Astrocyte (in vitro differentiated cells and primary cell): ENCODE data around the gene SPIRE2. TPM values are rescaled to one million over a fixed set of nuclear protein-coding genes. Genes with fewer than 3 reads are reported as not detected.
A peak's percentile ranks its signal among the peaks of the same experiment; 100 is the strongest.

Experiments
- DNase-seq: peaks from one replicate; pipeline ENCODE4 v3.0.0-alpha.2; 2010; ENCODE audit warnings: low read depth
- FAIRE-seq: peaks from 2 replicates; lab custom pipeline; 2011; peaks lifted over from hg19 to GRCh38; lab: Jason Lieb, UNC
- H2AFZ ChIP-seq: 2 replicates; pipeline ENCODE4 v1.6.0; 2012; ENCODE audit warnings: low read depth, low read length, inconsistent platforms
- H3K27ac ChIP-seq: 2 replicates; pipeline ENCODE4 v1.5.1; 2011; ENCODE audit warnings: low read depth, low read length, inconsistent platforms
- H3K27me3 ChIP-seq: 2 replicates; pipeline ENCODE4 v1.6.0; 2011; ENCODE audit warnings: low read length, inconsistent platforms; ENCODE audit not compliant: insufficient read depth
- H3K36me3 ChIP-seq: 2 replicates; pipeline ENCODE4 v1.5.1; 2011; ENCODE audit warnings: low read length, inconsistent platforms; ENCODE audit not compliant: insufficient read depth
- H3K4me1 ChIP-seq: 2 replicates; pipeline ENCODE4 v1.5.1; 2011; ENCODE audit warnings: low read length, inconsistent platforms; ENCODE audit not compliant: insufficient read depth
- H3K4me2 ChIP-seq: 2 replicates; pipeline ENCODE4 v1.6.0; 2012; ENCODE audit warnings: low read length, inconsistent platforms
- H3K4me3 ChIP-seq: 2 replicates; pipeline ENCODE4 v1.5.1; 2011; ENCODE audit warnings: low read depth, mild to moderate bottlenecking, low read length, inconsistent platforms; ENCODE audit not compliant: insufficient read depth
- H3K79me2 ChIP-seq: 2 replicates; pipeline ENCODE4 v1.6.0; 2012; ENCODE audit warnings: mild to moderate bottlenecking, low read length, inconsistent platforms; ENCODE audit not compliant: insufficient read depth
- H3K9ac ChIP-seq: 2 replicates; pipeline ENCODE4 v1.6.0; 2012; ENCODE audit warnings: mild to moderate bottlenecking, low read length, inconsistent platforms
- H3K9me3 ChIP-seq: 2 replicates; pipeline ENCODE4 v1.5.1; 2012; ENCODE audit warnings: low read depth, mild to moderate bottlenecking, low read length, inconsistent platforms; ENCODE audit not compliant: insufficient read depth
- H4K20me1 ChIP-seq: 2 replicates; pipeline ENCODE4 v1.6.0; 2012; ENCODE audit warnings: low read length, inconsistent platforms; ENCODE audit not compliant: insufficient read depth
- H3K27ac Mint-ChIP-seq: one replicate; pipeline ENCODE4 v1.8.0; 2021; ENCODE audit warnings: mild to moderate bottlenecking, mixed read lengths; ENCODE audit not compliant: unreplicated experiment
- H3K27me3 Mint-ChIP-seq: one replicate; pipeline ENCODE4 v1.8.0; 2021; ENCODE audit warnings: low read depth, mixed read lengths; ENCODE audit not compliant: unreplicated experiment
- H3K36me3 Mint-ChIP-seq: one replicate; pipeline ENCODE4 v1.8.0; 2021; ENCODE audit warnings: low read depth, mixed read lengths; ENCODE audit not compliant: unreplicated experiment
- H3K4me1 Mint-ChIP-seq: one replicate; pipeline ENCODE4 v1.8.0; 2021; ENCODE audit warnings: low read depth, mixed read lengths; ENCODE audit not compliant: unreplicated experiment
- H3K4me3 Mint-ChIP-seq: one replicate; pipeline ENCODE4 v1.8.0; 2021; ENCODE audit warnings: mild to moderate bottlenecking, moderate library complexity, mixed read lengths; ENCODE audit not compliant: unreplicated experiment
- H3K9me3 Mint-ChIP-seq: one replicate; pipeline ENCODE4 v1.8.0; 2021; ENCODE audit warnings: mild to moderate bottlenecking, mixed read lengths; ENCODE audit not compliant: unreplicated experiment
- CTCF ChIP-seq: IDR thresholded peaks from 2 replicates; pipeline ENCODE4 v1.5.1; 2011; ENCODE audit warnings: low read depth, mild to moderate bottlenecking, inconsistent platforms, low read length, moderate library complexity; ENCODE audit not compliant: insufficient read depth
- EZH2 ChIP-seq: IDR thresholded peaks from 2 replicates; pipeline ENCODE4 v1.6.1; 2012; ENCODE audit warnings: mild to moderate bottlenecking, low read length, inconsistent platforms; ENCODE audit not compliant: insufficient read depth
- total RNA-seq: library from RNA; stranded (reverse); gene quantifications from 2 replicates; pipeline ENCODE4 v1.2.1, GENCODE V29; 2021

The SPIRE2 gene
- total RNA-seq, 1 donor from 2014 or later = 3.2 TPM

DNA sequence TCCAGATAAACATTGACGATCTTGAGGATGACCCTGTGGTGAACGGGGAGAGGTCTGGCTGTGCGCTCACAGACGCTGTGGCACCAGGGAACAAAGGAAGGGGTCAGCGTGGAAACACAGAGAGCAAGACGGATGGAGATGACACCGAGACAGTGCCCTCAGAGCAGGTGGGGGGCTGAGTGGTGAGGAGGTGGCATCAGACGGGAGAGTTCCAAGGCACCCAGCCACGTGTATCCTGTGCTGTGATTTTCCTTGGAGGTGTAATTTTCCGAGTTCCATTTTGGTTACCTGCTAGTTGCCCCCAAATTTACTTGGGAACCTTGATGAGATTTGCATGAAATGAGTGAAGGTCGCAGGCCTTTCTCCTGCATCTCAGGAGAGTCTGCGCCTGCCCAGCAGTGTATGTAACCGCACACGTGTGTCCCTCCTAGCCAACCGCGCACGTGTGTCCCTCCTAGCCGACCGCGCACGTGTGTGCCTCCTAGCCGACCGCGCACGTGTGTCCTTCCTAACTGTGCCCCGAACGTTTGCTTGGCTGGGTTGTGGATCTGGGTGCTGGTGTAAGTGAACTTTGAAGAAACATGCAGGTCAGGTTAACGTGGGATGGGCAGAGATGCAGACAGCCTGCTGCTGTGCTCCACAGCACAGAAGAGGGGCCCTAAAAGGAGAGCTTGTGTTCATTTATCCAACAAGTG is 55.2 kb downstream of the SPIRE2 start:
- Histone ChIP-seq H2AFZ (no peak overlapping the region), H4K20me1 (peaks cover 76% of the 10 kb centered on the region), H3K36me3 (peaks cover 50% of the 10 kb centered on the region), H3K9me3 (no peaks in the 10 kb centered on the region), H3K4me3 (no peak overlapping the region), H3K4me1 (no peaks in the 10 kb centered on the region), H3K79me2 (peaks cover 58% of the 10 kb centered on the region), H3K27me3 (no peaks in the 10 kb centered on the region), H3K9ac (no peak overlapping the region), H3K27ac (no peak overlapping the region), H3K4me2 (no peak overlapping the region)
- Mint-ChIP-seq H3K4me1 (peaks cover 2% of the 10 kb centered on the region), H3K27me3 (no peaks in the 10 kb centered on the region), H3K4me3 (peak overlapping the region; percentile 30), H3K36me3 (peaks cover 29% of the 10 kb centered on the region), H3K9me3 (no peaks in the 10 kb centered on the region), H3K27ac (no peak overlapping the region)
- no peak for TF ChIP-seq EZH2
- TF ChIP-seq CTCF = no peak
- no peak for DNase-seq
- no peak for FAIRE-seq

DNA sequence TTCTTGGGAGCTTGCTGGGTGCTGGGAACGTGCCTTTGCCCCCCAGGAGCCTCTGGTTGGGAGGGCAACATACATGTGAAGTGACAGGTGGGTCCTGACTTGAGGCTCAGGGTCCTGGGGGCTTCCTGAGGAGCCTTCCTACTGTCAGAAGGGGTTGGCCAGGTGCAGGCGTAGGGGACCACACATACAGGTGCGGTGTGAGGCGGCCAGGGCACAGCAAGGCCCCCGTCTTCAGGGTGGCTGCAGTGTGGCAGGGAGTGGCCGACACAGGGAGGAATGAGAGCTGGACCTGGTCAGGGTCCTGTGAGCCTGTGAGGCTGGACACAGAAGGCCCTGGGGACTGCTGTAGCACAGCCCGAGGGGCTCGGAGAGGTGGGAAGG is 55.8 kb downstream of the SPIRE2 start:
- no peak overlapping the region for H3K27ac ChIP-seq
- no peak overlapping the region for H2AFZ ChIP-seq
- Mint-ChIP-seq H3K4me1 (peaks cover 2% of the 10 kb centered on the region), H3K9me3 (no peaks in the 10 kb centered on the region), H3K4me3 (peak overlapping the region; percentile 30), H3K36me3 (peaks cover 29% of the 10 kb centered on the region), H3K27ac (no peak overlapping the region), H3K27me3 (no peaks in the 10 kb centered on the region)
- no peak overlapping the region for H3K4me3 ChIP-seq
- no peaks in the 10 kb centered on the region for H3K9me3 ChIP-seq
- H3K27me3 ChIP-seq = no peaks in the 10 kb centered on the region
- FAIRE-seq = no peak
- DNase-seq = no peak
- H3K36me3 ChIP-seq = peaks cover 46% of the 10 kb centered on the region
- peaks cover 71% of the 10 kb centered on the region for H4K20me1 ChIP-seq
- TF ChIP-seq CTCF (no peak), EZH2 (no peak)
- H3K4me1 ChIP-seq = no peaks in the 10 kb centered on the region
- no peak overlapping the region for H3K9ac ChIP-seq
- H3K79me2 ChIP-seq = peaks cover 53% of the 10 kb centered on the region
- H3K4me2 ChIP-seq = no peak overlapping the region

DNA sequence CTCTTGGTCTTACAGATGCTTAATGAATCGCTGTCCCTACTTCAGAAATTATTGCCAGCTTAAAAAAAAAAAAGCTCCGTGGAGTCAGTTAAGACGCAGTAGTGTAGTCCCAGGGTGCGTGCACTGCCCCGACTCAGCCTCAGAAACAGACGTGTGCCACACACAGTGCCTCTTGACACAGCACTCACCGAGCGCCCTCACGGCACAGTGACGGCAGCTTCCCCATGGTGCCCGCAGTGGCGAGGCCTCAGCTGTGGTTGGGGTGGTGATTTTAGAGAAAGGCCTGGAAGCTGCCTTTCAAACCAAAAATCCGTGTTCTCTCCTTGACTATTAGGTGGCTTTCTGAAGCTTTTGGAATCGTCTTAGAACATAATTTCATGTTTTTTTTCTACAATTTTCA is 59.0 kb downstream of the SPIRE2 start:
- peak overlapping the region; percentile 41 for H3K27ac Mint-ChIP-seq
- Histone ChIP-seq H3K27ac (no peak overlapping the region), H3K27me3 (no peaks in the 10 kb centered on the region), H3K79me2 (peaks cover 42% of the 10 kb centered on the region), H3K9ac (no peak overlapping the region), H4K20me1 (peaks cover 67% of the 10 kb centered on the region), H3K9me3 (no peaks in the 10 kb centered on the region), H3K4me3 (no peak overlapping the region), H3K4me2 (no peak overlapping the region), H3K36me3 (peaks cover 50% of the 10 kb centered on the region), H2AFZ (no peak overlapping the region), H3K4me1 (no peaks in the 10 kb centered on the region)
- H3K4me3 Mint-ChIP-seq = no peak overlapping the region
- TF ChIP-seq CTCF (no peak), EZH2 (no peak)
- FAIRE-seq (no peak), DNase-seq (no peak)
- H3K4me1 Mint-ChIP-seq = peaks cover 3% of the 10 kb centered on the region
- H3K9me3 Mint-ChIP-seq = no peaks in the 10 kb centered on the region
- H3K36me3 Mint-ChIP-seq = peaks cover 33% of the 10 kb centered on the region
- H3K27me3 Mint-ChIP-seq = no peaks in the 10 kb centered on the region
